ENCODE measurements around the gene EML2.

Gene EML2

GRCh38 chr19:45589768-45590167, 49.4 kb downstream of the EML2 start:
- DNase-seq (ENCODE audit: low read depth in 2 of 2): no peak
- TF ChIP-seq CTCF (IDR thresholded peaks at IDR 0.05; ENCODE audit: low read depth, low read length): no peak
- H3K4me3 ChIP-seq (replicated peaks in 1 of 2; ENCODE audit: low read depth in 2 of 2, low read length in 2 of 2): no peak overlapping the region

GRCh38 chr19:45587873-45588272, 51.3 kb downstream of the EML2 start:
- no peak for DNase-seq (ENCODE audit: low read depth in 2 of 2)
- no peak for TF ChIP-seq CTCF (IDR thresholded peaks at IDR 0.05; ENCODE audit: low read depth, low read length)
- no peak overlapping the region for H3K4me3 ChIP-seq (replicated peaks in 1 of 2; ENCODE audit: low read depth in 2 of 2, low read length in 2 of 2)

- no peak for TF ChIP-seq CTCF (IDR thresholded peaks at IDR 0.05; ENCODE audit: low read depth, low read length)
- peak overlapping the region; percentile 53 to 72 for H3K4me3 ChIP-seq (replicated peaks in 1 of 2; ENCODE audit: low read depth in 2 of 2, low read length in 2 of 2)
- DNase-seq (ENCODE audit: low read depth in 2 of 2): no peak
Observed at GRCh38 chr19:45585158-45585577, 54.0 kb downstream of the EML2 start.

- DNase-seq (ENCODE audit: low read depth in 2 of 2): peak; percentile 100
- no peak for TF ChIP-seq CTCF (IDR thresholded peaks at IDR 0.05; ENCODE audit: low read depth, low read length)
- H3K4me3 ChIP-seq (replicated peaks in 1 of 2; ENCODE audit: low read depth in 2 of 2, low read length in 2 of 2): peak within 1 kb of the TSS; percentile 63 to 73
Observed at GRCh38 chr19:45584332-45585157, 54.7 kb downstream of the EML2 start, which contains the start of gene OPA3. Gene OPA3 (minus strand): TSS chr19:45584802. CDS start chr19:45584764, 38 bp downstream.

GRCh38 chr19:45581576-45581975, 57.6 kb downstream of the EML2 start:
- no peak for DNase-seq (ENCODE audit: low read depth in 2 of 2)
- TF ChIP-seq CTCF (IDR thresholded peaks at IDR 0.05; ENCODE audit: low read depth, low read length): no peak
- no peak overlapping the region for H3K4me3 ChIP-seq (replicated peaks in 1 of 2; ENCODE audit: low read depth in 2 of 2, low read length in 2 of 2)

- TF ChIP-seq CTCF (IDR thresholded peaks at IDR 0.05; ENCODE audit: low read depth, low read length): no peak
- no peak for DNase-seq (ENCODE audit: low read depth in 2 of 2)
Observed at GRCh38 chr19:45578861-45579260, 60.3 kb downstream of the EML2 start.

More at GRCh38 chr19:45578861-45579260, 60.3 kb downstream of the EML2 start:
- no peak overlapping the region for H3K4me3 ChIP-seq (replicated peaks in 1 of 2; ENCODE audit: low read depth in 2 of 2, low read length in 2 of 2)

All from cardiac fibroblast (primary cell).